H1 (cell line): ENCODE data around the gene COLEC11. TPM values are rescaled to one million over a fixed set of nuclear protein-coding genes. Genes with fewer than 3 reads are reported as not detected.

Experiments
- HDAC6 ChIP-seq: IDR thresholded peaks from one replicate; pipeline ENCODE4 v1.7.1; 2012; ENCODE audit warnings: low read depth, mild to moderate bottlenecking, inconsistent platforms, low read length, moderate library complexity
- KDM4A ChIP-seq: IDR thresholded peaks from one replicate; pipeline ENCODE4 v1.7.1; 2012; ENCODE audit warnings: low read depth, mild to moderate bottlenecking, moderate library complexity, low read length, inconsistent platforms; ENCODE audit not compliant: severe bottlenecking
- SIRT6 ChIP-seq: IDR thresholded peaks from one replicate; pipeline ENCODE4 v1.7.1; 2012; ENCODE audit warnings: low read length, inconsistent platforms
- polyA plus RNA-seq, 7 experiments: library from polyadenylated mRNA; depleted of rRNA in 3 of 7; stranded (reverse) in 5 of 7; unstranded in 2 of 7; fragments of >200 nt in 5 of 7; fragments of 200-250 nt in 2 of 7; gene quantifications; 1 replicate in 5 of 7; 2 replicates in 1 of 7; 4 replicates in 1 of 7; pipeline versions ENCODE4 v1.2.1 to v1.2.3, GENCODE V29; 2011 to 2013; ENCODE audit warnings: missing spikeins in 2 of 7, mixed read lengths in 2 of 7
- total RNA-seq: library from RNA; stranded (reverse); fragmentation: NEBNext Ultra II Directional; extraction: Animal tissue kit (Norgen Biotek cat#: 25700); gene quantifications from 2 replicates; pipeline ENCODE4 v1.2.1, GENCODE V29; 2021
- TF ChIP-seq, protein P1 (sequence below): IDR thresholded peaks from 2 replicates; pipeline ENCODE4 v1.6.1; 2012; ENCODE audit warnings: inconsistent platforms

Gene COLEC11
- total and polyA plus RNA-seq, 2 of the 8 experiments (the other 6 are each of a cell fraction or from before 2014, with no cell fraction given), result 0.47 to 0.80 TPM

DNA sequence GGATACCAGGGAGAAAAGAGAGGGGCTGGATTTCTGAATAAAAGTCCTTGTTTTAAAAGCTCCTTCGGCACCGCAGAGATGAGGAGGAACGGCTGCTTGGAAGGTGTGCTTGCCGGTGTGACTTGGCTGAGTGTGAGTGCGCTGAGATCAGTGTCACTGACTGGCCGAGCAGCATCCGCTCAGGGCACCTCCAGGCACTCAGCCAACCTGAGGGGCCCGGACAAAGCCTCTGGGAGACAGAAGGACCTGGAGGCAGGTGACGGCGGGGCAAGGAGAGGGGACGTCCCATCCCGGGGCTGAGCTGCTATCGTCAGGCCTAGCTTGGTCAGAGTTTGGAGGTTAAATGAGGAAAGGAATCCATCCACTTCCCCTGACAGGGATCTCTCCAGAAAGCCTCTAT lies 46.3 kb downstream of the COLEC11 start (continued):
- TF ChIP-seq KDM4A (no peak), SIRT6 (no peak), HDAC6 (no peak)
- TF ChIP-seq, protein P1, sequence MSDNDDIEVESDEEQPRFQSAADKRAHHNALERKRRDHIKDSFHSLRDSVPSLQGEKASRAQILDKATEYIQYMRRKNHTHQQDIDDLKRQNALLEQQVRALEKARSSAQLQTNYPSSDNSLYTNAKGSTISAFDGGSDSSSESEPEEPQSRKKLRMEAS, result no peak
